Fibroblast of lung (primary cell): Measurements from ENCODE around the gene AGBL3. TPM values are rescaled to one million over a fixed set of nuclear protein-coding genes. Genes with fewer than 3 reads are reported as not detected.
A peak's percentile ranks its signal among the peaks of the same experiment; 100 is the strongest.
"Not testable (repeated sequence)": the region's sequence is repeated elsewhere in the genome, so short reads cannot be mapped to it uniquely, and the experiment has no call there.

Experiments
- DNase-seq, 2 donors: peaks; one replicate each; pipeline versions ENCODE4 v3.0.0 to v3.0.0-alpha.2; 2010; ENCODE audit warnings: low read depth in 2 of 2
- H2AFZ ChIP-seq: 2 replicates; pipeline ENCODE4 v1.5.1; 2012; ENCODE audit warnings: low read length, control low read depth, inconsistent platforms
- H3K27ac ChIP-seq: 2 replicates; pipeline ENCODE4 v1.5.1; 2011; ENCODE audit warnings: low read length, control low read depth; ENCODE audit not compliant: insufficient read depth
- H3K27me3 ChIP-seq: 2 replicates; pipeline ENCODE4 v1.5.1; 2011; ENCODE audit warnings: mild to moderate bottlenecking, low read length; ENCODE audit not compliant: control insufficient read depth, insufficient read depth
- H3K36me3 ChIP-seq: 2 replicates; pipeline ENCODE4 v1.5.1; 2011; ENCODE audit warnings: low read length; ENCODE audit not compliant: control insufficient read depth, insufficient read depth
- H3K4me1 ChIP-seq: 2 replicates; pipeline ENCODE4 v1.5.1; 2011; ENCODE audit warnings: low read length; ENCODE audit not compliant: control insufficient read depth, insufficient read depth; ENCODE audit errors: extremely low read depth
- H3K4me2 ChIP-seq: 2 replicates; pipeline ENCODE4 v1.5.1; 2011; ENCODE audit warnings: low read length, control low read depth; ENCODE audit not compliant: insufficient read depth; ENCODE audit errors: extremely low read depth
- H3K4me3 ChIP-seq, 4 experiments: fragments of 200-600 bp in 1 of 4; sonication (generic) in 1 of 4; replicated peaks in 1 of 4; 2 replicates each; pipeline ENCODE4 v1.5.1; 2011 to 2016; ENCODE audit warnings: low read length in 4 of 4, low read depth in 3 of 4, mild to moderate bottlenecking in 3 of 4, control low read depth in 2 of 4, inconsistent platforms in 1 of 4, mixed read lengths in 1 of 4; ENCODE audit not compliant: insufficient read depth in 1 of 4; ENCODE audit errors: control extremely low read depth in 1 of 4
- H3K79me2 ChIP-seq: 2 replicates; pipeline ENCODE4 v1.5.1; 2012; ENCODE audit warnings: mild to moderate bottlenecking, low read length, inconsistent platforms; ENCODE audit not compliant: control insufficient read depth, insufficient read depth
- H3K9ac ChIP-seq: 2 replicates; pipeline ENCODE4 v1.5.1; 2011; ENCODE audit warnings: mild to moderate bottlenecking, low read length, control low read depth; ENCODE audit not compliant: insufficient read depth
- H3K9me3 ChIP-seq: 2 replicates; pipeline ENCODE4 v1.5.1; 2012; ENCODE audit warnings: low read depth, low read length; ENCODE audit not compliant: control insufficient read depth, insufficient read depth
- H4K20me1 ChIP-seq: 2 replicates; pipeline ENCODE4 v1.5.1; 2011; ENCODE audit warnings: low read length; ENCODE audit not compliant: control insufficient read depth, insufficient read depth; ENCODE audit errors: extremely low read depth
- EZH2 ChIP-seq: IDR thresholded peaks from 2 replicates; pipeline ENCODE4 v1.5.1; 2012; ENCODE audit warnings: low read length, control low read depth, mild to moderate bottlenecking; ENCODE audit errors: missing control alignments
- polyA plus RNA-seq, 2 donors: library from polyadenylated mRNA; depleted of rRNA in 1 of 2; stranded (reverse) in 1 of 2; unstranded in 1 of 2; fragments of >200 nt; gene quantifications; 2 replicates each; pipeline ENCODE4 v1.2.1, GENCODE V29; 2011 to 2012; ENCODE audit warnings: missing spikeins in 1 of 2
- total RNA-seq: library from RNA; depleted of rRNA; stranded (reverse); fragments of >200 nt; gene quantifications from 2 replicates; pipeline ENCODE4 v1.2.1, GENCODE V29; 2014
- TF ChIP-seq, protein P1 (sequence below), 2 donors: IDR thresholded peaks in 1 of 2; conservative IDR thresholded peaks in 1 of 2; 1 replicate in 1 of 2; 2 replicates in 1 of 2; pipeline ENCODE4 v1.5.1; 2011 to 2012; ENCODE audit warnings: low read length in 2 of 2, control low read depth in 1 of 2, inconsistent platforms in 1 of 2, low read depth in 1 of 2, mild to moderate bottlenecking in 1 of 2

Gene AGBL3
- total and polyA plus RNA-seq, 2 donors (not counting 1 experiment from before 2014, with no cell fraction given): 0.56 to 1.3 TPM

DNA sequence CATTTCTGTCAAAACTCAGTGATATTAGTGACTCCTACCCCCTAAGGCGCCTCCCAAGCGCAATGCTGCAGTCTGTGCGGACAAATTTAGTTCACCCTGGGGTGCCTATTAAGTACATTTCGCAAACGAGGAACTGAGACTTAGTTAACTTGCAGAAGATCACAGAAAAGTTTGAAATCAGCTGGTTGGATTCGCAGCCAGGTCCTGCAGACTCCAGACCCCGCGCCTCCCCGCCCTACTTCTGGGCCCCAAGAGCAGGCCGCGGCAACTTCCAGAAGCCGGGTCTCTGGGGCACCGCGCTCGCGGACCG is 183.6 kb downstream of the AGBL3 start:
- no peak for DNase-seq

DNA sequence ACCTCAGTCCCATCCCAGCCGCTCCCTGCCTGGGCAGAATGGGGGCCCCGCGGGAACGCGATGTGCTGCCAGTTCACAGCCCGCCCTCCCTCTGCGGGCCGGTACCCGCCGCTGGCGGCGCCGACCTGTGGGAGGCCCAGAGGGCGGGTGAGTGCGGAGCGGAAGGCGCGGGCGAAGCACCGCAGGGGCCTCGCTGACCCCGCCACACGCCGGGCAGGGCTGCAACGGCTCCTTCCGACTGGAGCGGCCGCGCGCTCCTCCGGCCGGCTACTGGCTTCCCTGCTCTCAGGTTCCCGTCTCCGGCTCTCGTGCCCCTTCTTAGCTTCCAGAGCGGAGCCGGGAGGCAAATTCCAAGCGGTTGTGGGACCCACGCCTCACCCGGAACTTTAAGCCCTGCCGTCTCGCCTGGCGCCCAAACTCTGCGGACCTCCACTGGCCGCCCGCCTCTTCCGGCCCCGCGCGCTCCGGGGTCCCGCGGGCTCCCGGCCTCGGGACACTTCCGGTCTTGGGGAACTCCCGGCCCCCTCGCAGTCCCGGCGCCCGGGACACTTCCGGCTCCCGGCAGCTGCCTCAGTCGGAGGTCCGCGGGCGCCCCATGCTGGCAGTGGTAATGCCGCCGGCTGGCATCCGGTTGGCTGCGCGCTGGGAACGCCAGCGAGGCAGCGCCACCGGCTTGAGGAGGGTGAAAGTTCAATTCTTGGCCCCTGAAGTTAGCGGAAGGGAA is 184.1 kb downstream of the AGBL3 start, which contains the start of gene CYREN:
Gene CYREN, minus strand, starts transcription at position 434 of the 724 bp plus-strand sequence. CDS start 1,785 bp downstream, outside the sequence.
- no peaks in the 10 kb centered on the region for H4K20me1 ChIP-seq
- H3K4me1 ChIP-seq: peaks cover 14% of the 10 kb centered on the region
- peaks cover 27% of the 10 kb centered on the region for H3K36me3 ChIP-seq
- H3K9ac ChIP-seq: peak within 1 kb of the TSS; percentile 92
- peak within 1 kb of the TSS; percentile 91 for H3K27ac ChIP-seq
- H3K27me3 ChIP-seq: no peaks in the 10 kb centered on the region
- peak within 1 kb of the TSS; percentile 79 to 96 (median 91) for H3K4me3 ChIP-seq
- peak; percentile 93 to 95 for DNase-seq
- TF ChIP-seq, protein P1, sequence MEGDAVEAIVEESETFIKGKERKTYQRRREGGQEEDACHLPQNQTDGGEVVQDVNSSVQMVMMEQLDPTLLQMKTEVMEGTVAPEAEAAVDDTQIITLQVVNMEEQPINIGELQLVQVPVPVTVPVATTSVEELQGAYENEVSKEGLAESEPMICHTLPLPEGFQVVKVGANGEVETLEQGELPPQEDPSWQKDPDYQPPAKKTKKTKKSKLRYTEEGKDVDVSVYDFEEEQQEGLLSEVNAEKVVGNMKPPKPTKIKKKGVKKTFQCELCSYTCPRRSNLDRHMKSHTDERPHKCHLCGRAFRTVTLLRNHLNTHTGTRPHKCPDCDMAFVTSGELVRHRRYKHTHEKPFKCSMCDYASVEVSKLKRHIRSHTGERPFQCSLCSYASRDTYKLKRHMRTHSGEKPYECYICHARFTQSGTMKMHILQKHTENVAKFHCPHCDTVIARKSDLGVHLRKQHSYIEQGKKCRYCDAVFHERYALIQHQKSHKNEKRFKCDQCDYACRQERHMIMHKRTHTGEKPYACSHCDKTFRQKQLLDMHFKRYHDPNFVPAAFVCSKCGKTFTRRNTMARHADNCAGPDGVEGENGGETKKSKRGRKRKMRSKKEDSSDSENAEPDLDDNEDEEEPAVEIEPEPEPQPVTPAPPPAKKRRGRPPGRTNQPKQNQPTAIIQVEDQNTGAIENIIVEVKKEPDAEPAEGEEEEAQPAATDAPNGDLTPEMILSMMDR (conservative IDR thresholded peaks at IDR 0.05 in 1 of 2, IDR thresholded peaks at IDR 0.05 in 1 of 2; ENCODE audit: low read depth in 1 of 2, low read length in 2 of 2): peak; percentile 47 to 60
- TF ChIP-seq EZH2: no peak
- peak within 1 kb of the TSS; percentile 99 for H3K4me2 ChIP-seq
- H2AFZ ChIP-seq: peak within 1 kb of the TSS; percentile 73
- H3K9me3 ChIP-seq: no peaks in the 10 kb centered on the region
- peaks cover 27% of the 10 kb centered on the region for H3K79me2 ChIP-seq

More for the DNA sequence above, 183.6 kb downstream of the AGBL3 start:
- no peak overlapping the region for H2AFZ ChIP-seq
- no peaks in the 10 kb centered on the region for H4K20me1 ChIP-seq
- no peaks in the 10 kb centered on the region for H3K27me3 ChIP-seq
- peaks cover 14% of the 10 kb centered on the region for H3K4me1 ChIP-seq
- H3K9me3 ChIP-seq: no peaks in the 10 kb centered on the region
- H3K79me2 ChIP-seq: peaks cover 27% of the 10 kb centered on the region
- peak overlapping the region; percentile 91 for H3K27ac ChIP-seq
- peak overlapping the region; percentile 92 for H3K9ac ChIP-seq
- H3K36me3 ChIP-seq: peaks cover 28% of the 10 kb centered on the region
- H3K4me2 ChIP-seq: peak overlapping the region; percentile 99
- TF ChIP-seq EZH2: no peak
- TF ChIP-seq, protein P1 (conservative IDR thresholded peaks at IDR 0.05 in 1 of 2, IDR thresholded peaks at IDR 0.05 in 1 of 2; ENCODE audit: low read depth in 1 of 2, low read length in 2 of 2): no peak
- H3K4me3 ChIP-seq: peak overlapping the region; percentile 79 to 96 (median 91)

DNA sequence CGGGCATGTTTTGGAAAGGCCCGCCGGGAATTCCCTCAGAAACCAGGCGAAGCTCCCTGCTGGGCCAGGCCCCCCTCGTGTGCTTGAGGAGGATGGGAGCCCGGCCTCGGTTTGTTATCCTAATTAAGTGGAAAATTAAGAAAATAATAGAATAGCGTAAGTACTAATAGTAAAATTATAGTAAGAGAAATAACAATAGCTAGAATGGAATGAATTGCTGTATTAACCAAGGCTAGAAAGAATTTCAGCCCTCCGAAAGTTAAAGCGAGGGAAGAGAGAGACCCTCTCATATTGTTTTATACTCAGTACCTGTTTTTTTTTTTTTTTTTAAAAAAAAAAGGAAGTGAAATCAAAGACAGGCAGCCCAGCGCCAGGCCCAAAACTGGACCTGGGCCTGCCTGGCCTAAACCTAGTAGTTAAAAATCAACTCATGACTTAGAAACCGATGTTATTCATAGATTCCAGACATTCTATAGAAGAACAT is 184.7 kb downstream of the AGBL3 start:
- not testable (repeated sequence) for H4K20me1 ChIP-seq, H3K27me3 ChIP-seq, H3K9me3 ChIP-seq, DNase-seq
- Histone ChIP-seq H2AFZ (peak overlapping the region; percentile 39), H3K9ac (peak overlapping the region; percentile 92), H3K4me2 (peak overlapping the region; percentile 68), H3K79me2 (peaks cover 27% of the 10 kb centered on the region), H3K4me3 (peak overlapping the region; percentile 37 to 93 (median 63)), H3K36me3 (peaks cover 22% of the 10 kb centered on the region), H3K27ac (peak overlapping the region; percentile 91), H3K4me1 (peaks cover 14% of the 10 kb centered on the region)

DNA sequence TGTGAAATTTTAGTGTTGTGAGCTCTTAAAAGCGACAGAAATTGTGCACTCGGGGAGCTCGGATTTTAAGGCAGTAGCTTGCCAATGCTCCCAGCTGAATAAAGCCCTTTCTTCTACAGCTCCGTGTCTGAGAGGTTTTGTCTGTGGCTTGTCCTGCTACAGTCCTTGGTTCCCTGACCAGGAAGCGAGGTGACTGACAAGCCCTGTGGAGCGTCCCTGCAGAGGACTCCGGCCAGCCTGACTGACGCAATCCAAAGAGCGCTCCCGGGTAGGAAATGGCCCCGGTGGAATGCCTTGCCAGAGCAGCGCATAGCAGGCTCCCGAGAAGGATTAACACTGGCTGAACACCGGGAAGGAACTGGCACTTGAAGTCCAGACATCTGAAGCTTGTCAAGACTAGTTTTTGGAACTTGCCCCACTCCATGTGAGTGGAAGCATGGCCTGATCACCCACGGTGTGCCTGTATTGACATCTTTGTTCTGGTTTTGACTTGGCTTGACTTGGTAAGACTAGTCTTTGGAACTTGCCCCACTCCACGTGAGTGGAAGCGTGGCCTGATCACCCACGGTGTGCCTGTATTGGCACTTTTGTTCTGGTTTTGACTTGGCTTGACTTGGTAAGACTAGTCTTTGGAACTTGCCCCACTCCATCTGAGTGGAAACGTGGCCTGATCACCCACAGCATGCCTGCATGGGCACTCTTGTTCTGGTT is 185.4 kb downstream of the AGBL3 start:
- Histone ChIP-seq H3K79me2 (peaks cover 27% of the 10 kb centered on the region), H2AFZ (peak overlapping the region; percentile 41), H3K4me1 (peaks cover 14% of the 10 kb centered on the region), H3K36me3 (peaks cover 18% of the 10 kb centered on the region), H3K4me2 (peak overlapping the region; percentile 25), H3K27ac (peak overlapping the region; percentile 43)
- not testable (repeated sequence) for H3K9ac ChIP-seq, H3K27me3 ChIP-seq, H3K4me3 ChIP-seq, H3K9me3 ChIP-seq, DNase-seq, H4K20me1 ChIP-seq

DNA sequence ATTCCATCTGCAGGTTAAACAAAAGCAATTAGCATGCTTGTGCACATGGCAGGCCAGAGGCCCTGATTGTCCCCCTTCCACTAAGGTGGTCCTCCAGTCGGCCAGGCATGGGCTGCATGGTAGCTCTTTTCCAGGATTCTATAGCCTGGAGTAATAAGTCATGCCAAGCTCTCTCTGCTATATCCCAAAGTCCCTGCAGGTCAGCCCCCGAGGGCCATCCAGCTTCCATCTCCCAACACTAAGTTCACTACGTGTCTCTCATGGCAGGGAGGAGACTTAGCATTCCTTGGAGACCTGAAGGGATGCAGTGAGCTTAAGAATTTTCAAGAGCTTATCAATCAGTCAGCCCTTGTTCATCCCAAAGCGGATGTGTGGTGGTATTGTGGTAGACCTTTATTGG is 187.6 kb downstream of the AGBL3 start:
- DNase-seq, H3K27me3 ChIP-seq, H4K20me1 ChIP-seq, H3K9me3 ChIP-seq, H3K27ac ChIP-seq, H3K4me1 ChIP-seq, H3K9ac ChIP-seq, H2AFZ ChIP-seq, H3K4me2 ChIP-seq, H3K4me3 ChIP-seq, H3K36me3 ChIP-seq: not testable (repeated sequence)
- peaks cover 10% of the 10 kb centered on the region for H3K79me2 ChIP-seq
